ENCODE measurements around the gene GAK.

The GAK gene

DNA sequence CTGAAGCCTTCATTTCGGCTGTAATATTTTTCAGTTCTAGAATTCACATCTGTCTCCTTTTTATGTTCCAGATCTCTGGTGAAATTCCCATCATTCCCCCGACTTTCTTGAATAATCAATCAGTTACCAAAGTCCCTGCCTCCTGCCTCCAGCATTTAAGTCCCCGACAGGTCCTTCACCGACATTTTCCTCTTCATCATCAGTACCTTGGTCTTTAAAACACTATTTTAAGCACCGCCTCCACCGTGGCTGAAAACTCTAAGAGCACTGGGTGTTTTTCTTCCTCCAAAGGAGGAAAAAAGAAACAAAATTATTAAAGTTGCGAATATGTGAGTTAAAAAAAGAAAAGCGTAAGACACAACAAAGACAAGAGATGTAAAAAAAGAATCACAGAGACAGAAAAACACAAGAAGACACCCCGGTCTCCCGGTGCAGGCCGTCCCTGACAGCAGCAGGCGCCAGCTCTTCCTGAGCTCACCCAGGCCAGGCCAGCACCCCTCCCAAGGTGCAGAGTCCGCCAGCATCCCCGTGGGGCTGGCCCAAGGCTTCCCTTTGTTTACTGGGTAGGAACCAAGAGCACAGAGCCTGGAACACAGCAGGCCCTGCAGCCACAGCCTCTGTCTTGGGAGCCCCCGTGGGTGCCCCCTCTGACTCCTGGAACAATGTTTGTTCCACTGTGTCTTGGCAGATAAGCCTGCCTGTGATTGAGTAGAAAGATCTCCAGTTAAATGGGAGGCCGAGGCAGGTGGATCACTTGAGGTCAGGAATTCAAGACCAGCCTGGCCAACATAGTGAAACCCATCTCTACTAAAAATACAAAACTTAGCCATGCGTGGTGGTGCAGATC is 56.9 kb downstream of the GAK start:
- H3K27ac Mint-ChIP-seq, result peak overlapping the region; percentile 15
- no peak overlapping the region for H3K4me3 Mint-ChIP-seq
- H3K9me3 Mint-ChIP-seq, result no peaks in the 10 kb centered on the region
- H3K36me3 Mint-ChIP-seq (ENCODE audit: low read depth), result peaks cover 53% of the 10 kb centered on the region
- H3K4me1 Mint-ChIP-seq (ENCODE audit: low read depth), result peaks cover 23% of the 10 kb centered on the region
- no peaks in the 10 kb centered on the region for H3K27me3 Mint-ChIP-seq

DNA sequence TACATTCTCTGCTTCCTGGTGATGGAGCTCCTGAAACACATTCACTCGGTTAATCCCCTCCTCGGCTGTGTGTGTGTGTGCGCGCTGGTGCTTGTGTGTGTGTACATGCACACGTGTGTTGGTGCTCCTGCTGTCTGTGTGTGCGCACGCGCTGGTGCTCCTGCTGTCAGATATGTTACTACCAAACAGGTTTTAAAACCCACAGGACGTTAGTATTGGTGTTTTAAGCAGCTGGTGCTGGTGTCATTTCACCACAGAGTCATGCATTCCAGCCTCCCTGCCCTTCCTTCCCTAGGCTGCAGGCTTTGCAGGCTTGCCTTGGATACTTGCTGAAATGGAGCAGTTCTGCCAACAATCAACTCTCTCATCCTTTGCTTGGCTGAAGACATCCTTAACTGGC is 58.1 kb downstream of the GAK start:
- Mint-ChIP-seq H3K27ac (no peak overlapping the region), H3K27me3 (no peaks in the 10 kb centered on the region), H3K9me3 (no peaks in the 10 kb centered on the region), H3K4me3 (no peak overlapping the region), H3K36me3 (ENCODE audit: low read depth) (peaks cover 53% of the 10 kb centered on the region), H3K4me1 (ENCODE audit: low read depth) (peaks cover 12% of the 10 kb centered on the region)

DNA sequence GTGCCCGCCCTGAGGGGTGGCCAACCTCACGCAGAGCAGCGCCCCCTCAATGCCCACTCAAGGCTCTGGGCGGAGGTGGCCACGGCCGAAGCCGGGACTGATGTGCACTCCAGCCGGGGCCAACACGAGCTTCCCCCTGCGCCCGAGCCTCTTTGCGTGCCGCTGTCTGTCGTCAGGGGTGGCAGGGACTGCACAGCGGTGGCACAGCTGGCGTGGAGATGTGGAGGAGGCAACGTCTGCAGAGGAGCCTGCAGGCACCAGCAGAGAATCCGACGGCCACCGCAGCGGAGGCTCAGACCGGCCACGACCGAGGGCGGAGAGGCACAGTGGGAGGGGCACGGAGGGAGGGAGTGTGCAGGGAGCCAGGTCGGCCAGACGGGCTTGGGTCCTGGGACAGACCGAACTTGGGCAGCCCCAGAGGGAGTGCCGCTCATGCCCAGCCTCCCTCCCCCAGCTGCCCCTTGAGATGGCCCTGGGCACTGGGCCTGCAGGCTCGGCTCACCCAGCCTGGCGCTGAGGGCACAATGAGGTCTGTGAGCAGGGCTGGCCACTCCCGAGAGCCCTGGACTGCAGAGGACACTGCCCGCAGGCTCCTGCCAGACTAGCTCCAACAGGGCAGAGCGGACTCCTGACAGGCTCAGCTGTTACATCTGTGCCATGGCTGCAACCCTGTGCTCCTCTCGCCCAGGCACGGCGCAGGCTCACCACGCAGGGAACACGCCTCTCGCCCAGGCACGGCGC is 59.7 kb downstream of the GAK start:
- no peak overlapping the region for H3K27ac Mint-ChIP-seq
- H3K4me1 Mint-ChIP-seq (ENCODE audit: low read depth), result no peaks in the 10 kb centered on the region
- H3K9me3 Mint-ChIP-seq, result no peaks in the 10 kb centered on the region
- no peak overlapping the region for H3K4me3 Mint-ChIP-seq
- no peaks in the 10 kb centered on the region for H3K27me3 Mint-ChIP-seq
- H3K36me3 Mint-ChIP-seq (ENCODE audit: low read depth), result peaks cover 47% of the 10 kb centered on the region

DNA sequence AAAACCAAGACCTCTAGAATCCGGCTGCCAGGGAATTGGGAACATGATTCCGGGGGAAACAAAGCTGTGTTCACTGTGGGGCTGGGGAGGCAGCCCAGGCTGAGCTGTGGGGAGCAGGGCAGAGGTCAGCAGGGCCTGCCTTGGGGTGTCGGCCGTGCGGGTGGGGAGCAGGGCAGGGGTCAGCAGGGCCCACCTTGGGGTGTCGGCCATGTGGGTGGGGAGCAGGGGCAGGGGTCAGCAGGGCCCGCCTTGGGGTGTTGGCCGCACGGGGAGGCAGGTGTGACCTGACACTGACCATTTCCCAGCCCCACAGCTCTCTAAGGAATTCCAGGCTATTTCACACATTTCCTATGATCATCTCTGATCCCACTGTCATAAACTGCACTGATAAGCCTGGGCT is 60.6 kb downstream of the GAK start:
- Mint-ChIP-seq H3K9me3 (no peaks in the 10 kb centered on the region), H3K36me3 (ENCODE audit: low read depth) (peaks cover 41% of the 10 kb centered on the region), H3K27ac (no peak overlapping the region), H3K4me1 (ENCODE audit: low read depth) (no peaks in the 10 kb centered on the region), H3K4me3 (no peak overlapping the region), H3K27me3 (no peaks in the 10 kb centered on the region)

DNA sequence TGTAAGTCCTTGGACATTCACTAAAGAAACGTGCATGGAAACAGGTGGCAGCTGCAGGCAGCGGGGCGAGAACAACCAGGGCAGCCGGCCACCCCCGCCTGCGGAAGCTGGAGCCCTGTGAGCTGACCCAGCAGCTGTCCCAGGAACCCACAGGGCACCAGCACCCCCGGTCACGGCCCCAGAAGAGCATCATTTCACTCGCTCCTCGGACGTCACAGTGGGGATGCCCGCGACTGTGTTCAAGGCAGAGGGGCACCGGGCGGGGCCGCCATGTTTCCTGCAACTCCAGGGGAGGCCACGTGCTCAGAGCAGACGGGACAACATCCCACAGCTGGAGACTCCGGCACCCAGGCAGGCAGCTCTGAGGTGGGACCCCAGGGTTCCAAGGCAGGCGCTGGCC is 61.2 kb downstream of the GAK start:
- no peak overlapping the region for H3K4me3 Mint-ChIP-seq
- H3K36me3 Mint-ChIP-seq (ENCODE audit: low read depth), result peaks cover 41% of the 10 kb centered on the region
- no peaks in the 10 kb centered on the region for H3K4me1 Mint-ChIP-seq (ENCODE audit: low read depth)
- no peaks in the 10 kb centered on the region for H3K27me3 Mint-ChIP-seq
- no peaks in the 10 kb centered on the region for H3K9me3 Mint-ChIP-seq
- H3K27ac Mint-ChIP-seq, result no peak overlapping the region

DNA sequence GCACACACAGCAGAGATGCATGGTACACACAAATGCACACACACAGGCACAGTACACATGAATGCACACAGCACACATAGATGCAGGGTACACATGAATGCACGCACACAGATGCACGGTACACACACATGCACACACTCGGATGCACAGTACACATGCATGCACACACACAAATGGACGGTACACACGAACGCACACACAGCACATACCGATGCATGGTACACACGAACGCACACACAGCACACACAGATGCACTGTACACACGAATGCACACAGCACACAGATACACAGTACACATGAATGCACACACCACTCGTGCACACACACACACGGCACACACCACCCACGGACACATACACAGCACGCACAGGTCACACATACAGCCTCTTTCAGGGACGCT is 62.3 kb downstream of the GAK start:
- H3K4me3 Mint-ChIP-seq, result no peak overlapping the region
- H3K27me3 Mint-ChIP-seq, result no peaks in the 10 kb centered on the region
- peaks cover 36% of the 10 kb centered on the region for H3K36me3 Mint-ChIP-seq (ENCODE audit: low read depth)
- no peak overlapping the region for H3K27ac Mint-ChIP-seq
- no peaks in the 10 kb centered on the region for H3K9me3 Mint-ChIP-seq
- no peaks in the 10 kb centered on the region for H3K4me1 Mint-ChIP-seq (ENCODE audit: low read depth)

DNA sequence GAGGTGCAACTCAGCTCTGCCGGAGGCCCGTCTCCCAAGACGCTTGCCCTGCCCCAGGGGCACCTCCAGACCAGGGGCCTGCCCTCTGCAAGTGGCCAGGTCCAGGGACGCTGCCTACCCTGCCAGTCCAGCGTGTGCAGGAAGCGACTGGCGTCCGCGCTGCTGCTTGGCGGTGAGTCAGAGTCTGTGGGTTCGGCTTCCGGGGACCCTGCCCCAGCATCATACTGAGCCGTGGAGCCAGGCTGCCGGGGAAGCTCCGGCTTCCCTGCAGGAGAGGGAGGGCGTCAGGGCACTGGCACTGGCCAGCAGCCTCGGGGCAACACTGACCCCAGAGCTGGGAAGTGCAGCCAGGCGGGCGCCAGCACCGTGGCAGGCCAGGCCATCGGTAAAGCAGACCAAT is 63.7 kb downstream of the GAK start:
- peaks cover 32% of the 10 kb centered on the region for H3K36me3 Mint-ChIP-seq (ENCODE audit: low read depth)
- H3K9me3 Mint-ChIP-seq, result no peaks in the 10 kb centered on the region

DNA sequence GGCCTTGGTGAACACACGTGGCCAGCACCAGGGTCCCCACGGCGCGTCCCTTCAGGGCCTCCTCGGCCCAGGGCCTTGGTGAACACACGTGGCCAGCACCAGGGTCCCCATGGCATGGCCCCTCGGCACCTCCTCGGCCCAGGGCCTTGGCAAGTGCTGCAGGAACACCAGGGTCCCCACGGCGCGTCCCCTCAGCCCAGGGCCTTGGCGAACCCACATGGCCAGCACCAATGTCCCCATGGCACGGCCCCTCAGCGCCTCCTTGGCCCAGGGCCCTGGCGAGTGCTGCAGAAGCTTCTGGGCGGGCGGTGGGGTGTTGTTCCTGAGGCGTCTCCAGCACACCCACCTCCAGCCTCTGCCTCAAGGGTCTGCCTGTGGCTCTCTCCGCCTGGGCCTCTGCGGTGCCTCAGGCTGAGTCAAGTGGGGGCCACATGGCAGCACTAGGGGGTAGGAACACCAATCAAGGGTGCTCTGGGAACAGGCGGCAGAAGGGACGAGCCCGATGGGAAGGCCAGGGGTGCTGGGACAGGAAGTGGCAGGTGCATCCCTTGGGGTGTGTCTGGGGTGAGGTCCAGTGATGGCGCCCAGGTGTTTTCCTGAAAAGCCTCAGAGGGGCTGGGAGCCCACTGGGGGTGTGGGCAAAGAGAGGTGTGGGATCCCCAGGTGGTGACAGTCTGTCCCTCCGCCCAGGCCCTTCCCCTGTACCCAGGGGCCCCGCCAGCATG is 64.4 kb downstream of the GAK start:
- H3K9me3 Mint-ChIP-seq, result no peaks in the 10 kb centered on the region
- no peak overlapping the region for H3K27ac Mint-ChIP-seq
- H3K4me1 Mint-ChIP-seq (ENCODE audit: low read depth), result no peaks in the 10 kb centered on the region
- peaks cover 40% of the 10 kb centered on the region for H3K36me3 Mint-ChIP-seq (ENCODE audit: low read depth)
- H3K4me3 Mint-ChIP-seq, result no peak overlapping the region
- no peaks in the 10 kb centered on the region for H3K27me3 Mint-ChIP-seq

More for the DNA sequence above, 63.7 kb downstream of the GAK start:
- no peak overlapping the region for H3K4me3 Mint-ChIP-seq
- no peaks in the 10 kb centered on the region for H3K27me3 Mint-ChIP-seq
- H3K27ac Mint-ChIP-seq, result no peak overlapping the region
- H3K4me1 Mint-ChIP-seq (ENCODE audit: low read depth), result no peaks in the 10 kb centered on the region

DNA sequence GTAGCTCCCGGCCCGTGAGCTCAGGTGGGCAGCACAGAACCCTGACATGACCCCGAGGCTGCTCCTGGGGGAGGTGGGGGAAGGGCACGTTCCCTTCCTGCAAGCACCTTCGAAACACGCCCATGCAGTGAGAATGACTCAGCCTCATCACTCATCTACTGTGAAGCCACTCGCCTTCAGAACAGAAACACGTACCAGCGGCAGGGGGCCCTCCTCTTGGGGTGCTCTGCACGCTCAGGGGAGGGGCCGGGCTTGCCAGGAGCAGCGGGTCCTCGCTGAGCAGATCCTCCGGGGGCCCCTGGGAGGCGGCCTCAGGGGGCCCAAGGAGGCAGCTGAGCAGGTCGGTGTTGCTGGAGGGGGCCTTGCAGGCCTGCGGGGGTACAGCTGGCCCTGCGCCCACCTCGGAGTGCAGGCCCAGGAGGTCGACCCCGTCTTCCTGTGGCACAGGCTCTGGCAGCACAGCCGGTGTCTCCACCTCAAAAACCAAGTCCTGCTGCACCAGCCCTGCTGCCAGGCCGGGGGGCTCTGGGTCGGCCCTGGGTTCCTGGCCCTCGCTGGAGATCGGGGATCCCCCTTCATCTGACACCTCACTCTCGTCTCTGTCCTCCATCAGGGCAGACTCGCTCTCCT is 65.2 kb downstream of the GAK start:
- H3K36me3 Mint-ChIP-seq (ENCODE audit: low read depth), result peaks cover 44% of the 10 kb centered on the region

DNA sequence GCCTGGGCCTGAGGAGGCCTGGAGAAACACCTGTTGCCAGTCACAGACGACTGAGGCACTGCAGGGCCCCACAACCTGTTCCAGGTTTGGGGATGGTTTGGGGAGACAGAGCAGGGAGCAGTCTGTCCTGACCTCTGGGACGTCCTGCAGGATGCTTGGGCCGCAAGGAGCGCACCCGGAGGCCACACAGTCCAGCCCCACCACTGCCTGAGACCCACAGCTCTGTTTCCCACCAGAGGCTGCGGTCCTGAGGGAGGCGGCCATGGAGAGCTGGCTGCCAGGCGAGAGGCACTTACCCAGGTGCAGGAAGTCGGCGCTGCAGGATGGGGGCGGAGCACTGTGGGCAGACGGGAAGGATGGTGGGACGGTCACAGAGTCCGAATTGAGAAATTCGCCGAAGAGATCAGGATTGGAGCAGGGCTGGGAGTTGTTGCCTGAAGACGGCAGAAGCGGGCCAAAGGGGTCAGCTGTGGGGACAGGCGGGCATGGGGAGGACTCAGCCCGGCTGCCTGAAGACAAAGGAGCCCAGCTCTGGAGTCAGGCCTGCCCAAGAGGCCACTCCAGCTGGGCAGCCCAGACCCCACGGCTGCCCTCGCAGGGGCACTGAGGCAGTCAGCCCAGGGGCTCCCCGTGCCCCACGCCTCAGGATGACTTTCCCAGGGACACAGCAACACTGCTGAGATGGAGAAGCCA is 65.9 kb downstream of the GAK start:
- no peaks in the 10 kb centered on the region for H3K9me3 Mint-ChIP-seq
- H3K4me3 Mint-ChIP-seq, result no peak overlapping the region
- H3K36me3 Mint-ChIP-seq (ENCODE audit: low read depth), result peaks cover 44% of the 10 kb centered on the region
- H3K4me1 Mint-ChIP-seq (ENCODE audit: low read depth), result no peaks in the 10 kb centered on the region
- H3K27me3 Mint-ChIP-seq, result no peaks in the 10 kb centered on the region
- no peak overlapping the region for H3K27ac Mint-ChIP-seq

More for the DNA sequence above, 65.2 kb downstream of the GAK start:
- Mint-ChIP-seq H3K4me3 (no peak overlapping the region), H3K4me1 (ENCODE audit: low read depth) (no peaks in the 10 kb centered on the region), H3K9me3 (no peaks in the 10 kb centered on the region), H3K27me3 (no peaks in the 10 kb centered on the region), H3K27ac (no peak overlapping the region)

DNA sequence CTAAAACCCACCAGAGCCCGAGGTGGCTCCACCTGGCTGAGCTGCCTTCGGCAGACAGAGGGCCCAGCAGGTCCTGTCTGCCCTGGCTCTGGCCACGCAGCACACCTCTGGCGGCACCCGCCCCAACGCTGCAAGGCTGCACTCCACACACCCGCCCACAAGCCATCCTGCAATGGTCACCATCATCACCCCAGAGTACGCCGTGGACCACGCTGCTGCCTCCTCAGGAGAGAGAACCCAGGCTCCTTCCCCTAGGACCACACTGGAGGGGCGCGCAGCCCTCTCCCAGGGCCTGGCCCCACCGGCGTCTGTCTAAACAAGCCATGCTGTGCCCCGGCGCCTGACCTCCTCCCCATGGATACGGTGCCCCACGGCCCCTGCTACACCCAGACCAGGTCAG is 66.5 kb downstream of the GAK start:
- H3K4me1 Mint-ChIP-seq (ENCODE audit: low read depth), result no peaks in the 10 kb centered on the region
- H3K36me3 Mint-ChIP-seq (ENCODE audit: low read depth), result peaks cover 47% of the 10 kb centered on the region
- no peak overlapping the region for H3K4me3 Mint-ChIP-seq
- no peak overlapping the region for H3K27ac Mint-ChIP-seq
- no peaks in the 10 kb centered on the region for H3K9me3 Mint-ChIP-seq
- no peaks in the 10 kb centered on the region for H3K27me3 Mint-ChIP-seq

DNA sequence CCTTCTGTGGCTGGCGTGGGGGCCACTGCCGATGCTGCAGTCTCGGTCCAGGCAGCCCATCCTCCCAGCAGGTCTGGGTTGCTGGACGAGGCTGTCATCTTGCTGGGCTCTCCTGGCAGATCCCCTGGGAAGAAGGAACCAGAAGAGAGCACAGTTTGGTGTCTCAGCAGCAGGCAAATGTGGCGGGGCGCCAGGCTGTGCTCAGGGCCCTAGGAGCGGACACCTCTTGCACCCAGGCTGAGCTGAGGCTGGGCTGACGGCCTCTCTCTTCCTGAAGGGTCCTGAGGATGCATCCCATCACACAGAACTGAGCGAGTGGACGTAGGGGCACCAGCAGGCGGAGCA is 67.0 kb downstream of the GAK start:
- Mint-ChIP-seq H3K9me3 (no peaks in the 10 kb centered on the region), H3K4me1 (ENCODE audit: low read depth) (no peaks in the 10 kb centered on the region), H3K27ac (no peak overlapping the region), H3K4me3 (no peak overlapping the region), H3K36me3 (ENCODE audit: low read depth) (peaks cover 47% of the 10 kb centered on the region), H3K27me3 (no peaks in the 10 kb centered on the region)

DNA sequence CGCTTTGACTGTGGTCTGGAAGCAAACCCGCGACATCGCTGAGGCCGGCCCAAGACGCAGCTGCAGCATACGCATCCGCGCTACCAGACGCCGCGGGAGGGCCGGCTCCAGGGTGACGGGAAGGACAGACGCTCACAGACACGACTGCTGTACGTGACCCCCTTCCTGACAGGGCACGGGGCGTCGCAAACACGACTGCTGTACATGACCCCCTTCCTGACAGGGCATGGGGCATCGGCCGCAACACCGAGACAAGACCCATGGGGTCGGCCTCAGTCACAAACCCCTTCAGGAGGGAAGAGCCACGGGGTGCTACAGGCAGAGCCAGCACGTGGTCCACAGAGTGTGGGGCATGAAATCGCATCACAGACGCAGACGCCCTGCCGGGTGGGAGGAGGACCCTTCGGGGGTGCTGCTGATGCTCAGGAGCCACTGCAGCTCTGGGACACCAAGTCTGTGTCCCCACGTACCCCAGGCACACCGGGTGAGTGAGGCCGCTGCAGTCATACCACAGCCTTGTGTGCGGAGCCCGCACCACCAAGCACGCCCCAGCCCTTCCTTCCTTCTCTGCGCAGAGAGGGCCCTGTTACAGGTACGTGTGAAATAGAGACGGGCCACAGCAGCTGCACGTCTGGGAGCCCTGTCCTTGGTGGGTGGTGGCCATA is 67.5 kb downstream of the GAK start:
- H3K27ac Mint-ChIP-seq, result no peak overlapping the region
- no peaks in the 10 kb centered on the region for H3K4me1 Mint-ChIP-seq (ENCODE audit: low read depth)
- H3K27me3 Mint-ChIP-seq, result no peaks in the 10 kb centered on the region
- no peak overlapping the region for H3K4me3 Mint-ChIP-seq
- no peaks in the 10 kb centered on the region for H3K9me3 Mint-ChIP-seq
- H3K36me3 Mint-ChIP-seq (ENCODE audit: low read depth), result peaks cover 44% of the 10 kb centered on the region

DNA sequence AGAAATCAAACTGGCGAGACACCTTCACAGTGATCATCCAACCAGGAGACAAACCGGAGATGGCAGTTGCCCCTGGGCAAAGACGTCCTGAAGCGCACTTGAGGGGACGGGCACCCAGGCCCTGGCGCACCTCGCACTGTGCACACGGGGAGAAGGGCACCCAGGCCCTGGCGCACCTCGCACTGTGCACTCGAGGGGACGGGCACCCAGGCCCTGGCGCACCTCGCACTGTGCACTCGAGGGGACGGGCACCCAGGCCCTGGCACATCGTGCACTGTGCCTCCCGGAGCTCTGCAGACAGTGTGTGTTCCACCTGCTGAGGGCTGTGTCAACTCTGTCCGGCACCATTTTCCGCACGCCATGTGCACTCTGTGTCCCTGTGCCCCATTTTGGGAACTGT is 71.6 kb downstream of the GAK start:
- H3K4me3 Mint-ChIP-seq, result no peak overlapping the region
- H3K27ac Mint-ChIP-seq, result no peak overlapping the region
- peaks cover 10% of the 10 kb centered on the region for H3K4me1 Mint-ChIP-seq (ENCODE audit: low read depth)
- H3K27me3 Mint-ChIP-seq, result no peaks in the 10 kb centered on the region
- no peaks in the 10 kb centered on the region for H3K9me3 Mint-ChIP-seq
- H3K36me3 Mint-ChIP-seq (ENCODE audit: low read depth), result peaks cover 68% of the 10 kb centered on the region

Measured in stimulated activated naive CD8-positive, alpha-beta T cell treated with anti-CD3 and anti-CD28 coated beads, Interleukin-15, Interleukin-2, amounts not matched to agents 100 ng/mL and 50 ng/mL, for 24 hours (primary cell).